K562 (cell line): ENCODE results near the gene LRRC27. TPM values are rescaled to one million over a fixed set of nuclear protein-coding genes. Genes with fewer than 3 reads are reported as not detected.
"Not testable (repeated sequence)": the region's sequence is repeated elsewhere in the genome, so short reads cannot be mapped to it uniquely, and the experiment has no call there.

ENCODE experiments used
- ATAC-seq: fragments of 200-7000 bp; cut with Tn5 transposase; 3 replicates; pipeline ENCODE4 v1.9.1; 2020; ENCODE audit warnings: moderate library complexity
- BruUV-seq: library from RNA; stranded (reverse); fragments of 400-500 nt; replicated peaks from 2 replicates; lab custom pipeline; 2021; lab: Mats Ljungman, UMichigan
- CTCF ChIA-PET: fragments of 300-600 bp; formaldehyde crosslinking; extraction: SDS; loops from one replicate; lab custom pipeline; 2021; ENCODE audit warnings: low intra/inter-chr PET ratio; lab: Yijun Ruan, JAX
- POLR2A ChIA-PET: fragments of 300-600, 350-650 bp; sonication (Branson Sonifier 250); formaldehyde crosslinking; extraction: SDS; loops from one replicate; lab custom pipeline; 2021; ENCODE audit warnings: antibody characterized with exemption, inconsistent platforms; lab: Yijun Ruan, JAX
- DNase-seq, 4 experiments: peaks; one replicate each; pipeline versions ENCODE4 v3.0.0 to v3.0.0-alpha.2; 2011 to 2018; ENCODE audit warnings: low spot score in 3 of 4, mixed read lengths in 3 of 4; ENCODE audit errors: extremely low read depth in 1 of 4
- FAIRE-seq: peaks from 2 replicates; lab custom pipeline; 2011; peaks lifted over from hg19 to GRCh38; lab: Jason Lieb, UNC
- H2AFZ ChIP-seq: 2 replicates; pipeline ENCODE4 v1.6.0; 2011; ENCODE audit warnings: low read depth, low read length, control low read depth, inconsistent platforms
- H3K27ac ChIP-seq: fragments of 200-600 bp; 3 replicates; pipeline ENCODE4 v1.8.0; 2011; ENCODE audit warnings: low read depth, mild to moderate bottlenecking, control low read depth, inconsistent platforms, low read length, moderate library complexity, mixed read lengths; ENCODE audit errors: extremely low read depth
- H3K27me3 ChIP-seq, 2 experiments: fragments of 300-600 bp in 1 of 2; 2 replicates in 1 of 2; 3 replicates in 1 of 2; pipeline versions ENCODE4 v1.6.0 to v1.8.0; 2011; ENCODE audit warnings: inconsistent platforms in 2 of 2, low read length in 2 of 2, mild to moderate bottlenecking in 1 of 2, mixed read lengths in 1 of 2, moderate library complexity in 1 of 2; ENCODE audit not compliant: control insufficient read depth in 2 of 2, insufficient read depth in 2 of 2
- H3K36me3 ChIP-seq: fragments of 300-600 bp; 3 replicates; pipeline ENCODE4 v1.8.0; 2011; ENCODE audit warnings: mild to moderate bottlenecking, low read length, inconsistent platforms; ENCODE audit not compliant: control insufficient read depth, insufficient read depth
- H3K4me1 ChIP-seq, 2 experiments: fragments of 200-600 bp in 1 of 2; replicated peaks in 1 of 2; 2 replicates in 1 of 2; 3 replicates in 1 of 2; pipeline versions ENCODE4 v1.5.1 to v1.8.0; 2011; ENCODE audit warnings: inconsistent platforms in 2 of 2, low read length in 2 of 2, mild to moderate bottlenecking in 1 of 2, mixed read lengths in 1 of 2, moderate library complexity in 1 of 2; ENCODE audit not compliant: control insufficient read depth in 2 of 2, insufficient read depth in 2 of 2
- H3K4me2 ChIP-seq: 2 replicates; pipeline ENCODE4 v1.6.1; 2011; ENCODE audit warnings: low read length, control low read depth, inconsistent platforms, mixed read lengths; ENCODE audit not compliant: insufficient read depth
- H3K4me3 ChIP-seq: fragments of 200-600 bp; sonication (generic), shearing (Covaris generic); 2 replicates; pipeline ENCODE4 v1.5.1; 2016; ENCODE audit warnings: control low read depth, inconsistent platforms
- H3K79me2 ChIP-seq: fragments of 200-600 bp; 3 replicates; pipeline ENCODE4 v1.8.0; 2011; ENCODE audit warnings: low read length, inconsistent platforms; ENCODE audit not compliant: control insufficient read depth, insufficient read depth
- H3K9ac ChIP-seq, 2 experiments: 2 replicates each; pipeline versions ENCODE4 v1.6.0 to v1.6.1; 2011; ENCODE audit warnings: low read depth in 2 of 2, low read length in 2 of 2, control low read depth in 1 of 2, inconsistent platforms in 1 of 2, mild to moderate bottlenecking in 1 of 2, mixed read lengths in 1 of 2; ENCODE audit not compliant: insufficient read depth in 1 of 2
- H3K9me1 ChIP-seq: one replicate; pipeline ENCODE4 v1.6.0; 2011; ENCODE audit warnings: inconsistent platforms, mild to moderate bottlenecking, low read length, moderate library complexity; ENCODE audit not compliant: control insufficient read depth, insufficient read depth
- H3K9me3 ChIP-seq: replicated peaks from 2 replicates; pipeline ENCODE4 v1.5.1; 2011; ENCODE audit warnings: low read depth, low read length, inconsistent platforms; ENCODE audit not compliant: control insufficient read depth, insufficient read depth
- H4K20me1 ChIP-seq: replicated peaks from 2 replicates; pipeline ENCODE4 v1.6.1; 2011; ENCODE audit warnings: low read length, inconsistent platforms, mixed read lengths; ENCODE audit not compliant: control insufficient read depth, insufficient read depth
- ATF3 ChIP-seq, 2 experiments: fragments of 450-650 bp in 1 of 2; sonication (generic) in 1 of 2; formaldehyde crosslinking in 1 of 2; IDR thresholded peaks in 1 of 2; conservative IDR thresholded peaks in 1 of 2; 2 replicates each; pipeline versions ENCODE4 v1.6.1 to v1.8.1; 2016 to 2023; ENCODE audit warnings: mild to moderate bottlenecking in 2 of 2, moderate library complexity in 2 of 2, inconsistent platforms in 1 of 2, missing genetic modification reagents in 1 of 2
- CBX1 ChIP-seq: sonication (generic); IDR thresholded peaks from 2 replicates; pipeline ENCODE4 v1.6.1; 2016; ENCODE audit warnings: antibody characterized with exemption, low read depth, mild to moderate bottlenecking
- NONO ChIP-seq, 2 experiments: fragments of 200-400 bp in 1 of 2; fragments of 450-650 bp in 1 of 2; formaldehyde crosslinking in 1 of 2; IDR thresholded peaks; 2 replicates each; pipeline ENCODE4 v1.6.1; 2017; ENCODE audit warnings: low read depth in 2 of 2, mild to moderate bottlenecking in 2 of 2, moderate library complexity in 2 of 2, low read length in 1 of 2
- NR1H2 ChIP-seq: sonication (generic); formaldehyde crosslinking; IDR thresholded peaks from 2 replicates; pipeline ENCODE4 v1.4.0; 2020; ENCODE audit warnings: mild to moderate bottlenecking, missing genetic modification reagents
- RUNX1 ChIP-seq: sonication (generic); IDR thresholded peaks from 2 replicates; pipeline ENCODE4 v1.6.1; 2016; ENCODE audit warnings: antibody characterized with exemption, low read depth
- SAFB2 ChIP-seq: fragments of 200-400 bp; formaldehyde crosslinking; IDR thresholded peaks from 2 replicates; pipeline ENCODE4 v1.6.1; 2018; ENCODE audit warnings: borderline replicate concordance, low read length, low read depth, moderate library complexity; ENCODE audit not compliant: severe bottlenecking
- SMAD2 ChIP-seq: fragments of 150-350 bp; IDR thresholded peaks from 2 replicates; pipeline ENCODE4 v1.6.1; 2014; ENCODE audit warnings: low read depth, mild to moderate bottlenecking, low read length
- ZBTB5 ChIP-seq: fragments of 450-650 bp; IDR thresholded peaks from 2 replicates; pipeline ENCODE4 v1.6.1; 2017; ENCODE audit warnings: antibody characterized with exemption
- WGBS: fragments of 100-300 bp; shearing (Covaris generic); methylation state at CpG from one replicate; pipeline ENCODE4 v1.1.6; 2016; ENCODE audit warnings: low coverage, mixed read lengths; ENCODE audit not compliant: insufficient coverage; ENCODE audit errors: missing lambda C conversion rate; 5-methylcytosine and 5-hydroxymethylcytosine counted together
- in situ Hi-C: fragments of 300-500 bp; cut with MboI; formaldehyde crosslinking; loops from 4 replicates; pipeline ENCODE4 v1.15.0; 2018; ENCODE audit warnings: inconsistent platforms, mixed read lengths
- intact Hi-C: fragments of 100-400 bp; cut with micrococcal nuclease; formaldehyde crosslinking; loops from 2 replicates; pipeline ENCODE4 v1.14.2; 2022
- polyA plus RNA-seq, 8 experiments: library from polyadenylated mRNA; depleted of rRNA in 4 of 8; stranded (reverse) in 5 of 8; unstranded in 3 of 8; fragments of >200 nt; fragmentation: Nextera tagmentation in 2 of 8; fragmentation: Illumina TruSeq in 1 of 8; extraction: Ambion mirVana in 2 of 8; extraction: Trizol in 1 of 8; gene quantifications; 2 replicates each; pipeline versions ENCODE4 v1.2.1 to v1.2.3, GENCODE V29; 2011 to 2014; ENCODE audit warnings: inconsistent platforms in 1 of 8, missing spikeins in 1 of 8
- total RNA-seq, 7 experiments: library from RNA; depleted of rRNA in 6 of 7; stranded (reverse); fragments of >200 nt in 6 of 7; fragmentation: Illumina TruSeq in 2 of 7; extraction: Trizol in 2 of 7; gene quantifications; 2 replicates each; pipeline versions ENCODE4 v1.2.1 to v1.2.3, GENCODE V29; 2011 to 2021; ENCODE audit warnings: low replicate concordance in 1 of 7

Gene LRRC27
- total and polyA plus RNA-seq, 9 of the 15 experiments (the other 6 are each of a cell fraction or from before 2014, with no cell fraction given): 0.10 to 2.7 (median 1.4) TPM

- WGBS: 50% methylated on average over 5 of the region's 5 CpGs
- TF ChIP-seq ZBTB5 (no peak), SAFB2 (no peak), ATF3 (IDR thresholded peaks at IDR 0.05) (0 out of 2 replicates have a peak, but pooled peaks have one; percentile 30), ATF3 (CRISPR knock-in tag; conservative IDR thresholded peaks at IDR 0.05) (no peak), CBX1 (no peak), SMAD2 (no peak), NONO (IDR thresholded peaks at IDR 0.05; ENCODE audit: low read depth in 2 of 2, low read length in 1 of 2) (no peak), RUNX1 (no peak), NR1H2 (CRISPR knock-in tag) (no peak)
- TF ChIP-seq, all 486 proteins: peak for 1
- in situ Hi-C loops: no loop called here
Observed at GRCh38 chr10:132316133-132316532, 15.9 kb upstream of the LRRC27 start.

GRCh38 chr10:132317477-132317876 is 14.5 kb upstream of the LRRC27 start:
- intact Hi-C loops, H2AFZ ChIP-seq, FAIRE-seq, H3K4me3 ChIP-seq, BruUV-seq, CTCF ChIA-PET, in situ Hi-C loops, H3K9me3 ChIP-seq, H3K79me2 ChIP-seq, H3K27ac ChIP-seq, POLR2A ChIA-PET, ATAC-seq, H3K9ac ChIP-seq, H3K36me3 ChIP-seq, H3K4me2 ChIP-seq, H4K20me1 ChIP-seq, H3K9me1 ChIP-seq, H3K27me3 ChIP-seq, DNase-seq: not testable (repeated sequence)
- 69% methylated on average over 4 of the region's 6 CpGs for WGBS
- H3K4me1 ChIP-seq: peaks cover 10 to 20% of the 10 kb centered on the region in 2 experiments; a peak in 4 of 5 replicates

More at GRCh38 chr10:132316133-132316532, 15.9 kb upstream of the LRRC27 start:
- no peaks in the 10 kb centered on the region; the same call in 1 of the 2 replicates for H3K9me3 ChIP-seq
- no peaks in the 10 kb centered on the region for H4K20me1 ChIP-seq
- H2AFZ ChIP-seq: no peak overlapping the region
- H3K4me3 ChIP-seq: no peak overlapping the region
- H3K27ac ChIP-seq: no peak overlapping the region
- DNase-seq: no peak
- FAIRE-seq: no peak
- H3K79me2 ChIP-seq: no peaks in the 10 kb centered on the region
- peaks cover 17 to 26% of the 10 kb centered on the region in 2 experiments for H3K4me1 ChIP-seq
- H3K9ac ChIP-seq: no peak overlapping the region
- POLR2A ChIA-PET: no interaction called here
- CTCF ChIA-PET: no interaction called here
- peaks cover 8% of the 10 kb centered on the region for H3K9me1 ChIP-seq
- BruUV-seq: no TSS peak
- intact Hi-C loops: no loop called here
- no peaks in the 10 kb centered on the region for H3K36me3 ChIP-seq
- ATAC-seq: no peak
- H3K4me2 ChIP-seq: no peak overlapping the region
- H3K27me3 ChIP-seq: no peaks in the 10 kb centered on the region
